HL-60 (cell line): ENCODE data around the gene TFF2.

Experiments used
- DNase-seq, 2 experiments: peaks; one replicate each; pipeline ENCODE4 v3.0.0-alpha.2; 2010 to 2020; ENCODE audit warnings: low read depth in 1 of 2, low spot score in 1 of 2
- H3K27ac ChIP-seq: fragments of 250-450 bp; sonication (Bioruptor Pico); replicated peaks from 2 replicates; pipeline ENCODE4 v1.5.1; 2020; ENCODE audit warnings: mild to moderate bottlenecking, moderate library complexity
- H3K27me3 ChIP-seq: fragments of 250-450 bp; sonication (Bioruptor Pico); 2 replicates; pipeline ENCODE4 v1.5.1; 2021; ENCODE audit warnings: mild to moderate bottlenecking, moderate library complexity; ENCODE audit not compliant: insufficient read depth, poor library complexity, severe bottlenecking
- H3K4me3 ChIP-seq: replicated peaks from 2 replicates; pipeline ENCODE4 v1.5.1; 2011; ENCODE audit warnings: mild to moderate bottlenecking, control low read depth, low read length; ENCODE audit not compliant: insufficient read depth
- GABPA ChIP-seq: IDR thresholded peaks from 2 replicates; pipeline ENCODE4 v1.6.1; 2012; ENCODE audit warnings: low read depth
- POLR2AphosphoS5 ChIP-seq: IDR thresholded peaks from 2 replicates; pipeline ENCODE4 v1.6.1; 2012; ENCODE audit warnings: low read depth
- SPI1 ChIP-seq: IDR thresholded peaks from 2 replicates; pipeline ENCODE4 v1.6.1; 2012; ENCODE audit warnings: low read depth, mild to moderate bottlenecking, borderline replicate concordance
- TF ChIP-seq, protein P1 (sequence below): IDR thresholded peaks from one replicate; pipeline ENCODE4 v1.5.1; 2011; ENCODE audit warnings: low read length, control low read depth, inconsistent platforms; ENCODE audit not compliant: insufficient read depth
- TF ChIP-seq, protein P2 (sequence below): IDR thresholded peaks from 2 replicates; pipeline ENCODE4 v1.6.1; 2012; ENCODE audit warnings: low read depth; ENCODE audit not compliant: insufficient replicate concordance

TFF2 gene

DNA sequence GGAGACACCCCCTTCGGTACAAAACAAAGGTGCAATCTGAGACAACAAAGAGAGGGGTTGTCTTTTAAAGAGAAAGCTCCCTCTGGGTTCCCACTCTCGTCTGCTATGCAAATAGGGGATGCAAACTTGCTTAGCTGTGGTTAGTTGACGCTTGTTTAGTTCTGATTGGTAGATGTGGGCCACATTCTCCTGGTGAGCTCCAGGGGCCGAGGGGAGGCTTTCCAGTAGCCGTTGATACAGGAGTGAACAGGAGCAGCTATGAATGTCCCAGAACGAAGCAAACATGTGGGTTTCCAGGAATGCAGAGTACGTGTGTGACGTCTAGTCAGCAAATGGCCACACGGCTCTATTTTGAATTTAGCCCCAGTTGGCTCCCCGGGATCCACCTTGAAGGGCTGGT is 14.7 kb downstream of the TFF2 start:
- H3K27me3 ChIP-seq, result no peaks in the 10 kb centered on the region
- H3K27ac ChIP-seq, result no peak overlapping the region
- no peak overlapping the region for H3K4me3 ChIP-seq
- TF ChIP-seq, protein P1, sequence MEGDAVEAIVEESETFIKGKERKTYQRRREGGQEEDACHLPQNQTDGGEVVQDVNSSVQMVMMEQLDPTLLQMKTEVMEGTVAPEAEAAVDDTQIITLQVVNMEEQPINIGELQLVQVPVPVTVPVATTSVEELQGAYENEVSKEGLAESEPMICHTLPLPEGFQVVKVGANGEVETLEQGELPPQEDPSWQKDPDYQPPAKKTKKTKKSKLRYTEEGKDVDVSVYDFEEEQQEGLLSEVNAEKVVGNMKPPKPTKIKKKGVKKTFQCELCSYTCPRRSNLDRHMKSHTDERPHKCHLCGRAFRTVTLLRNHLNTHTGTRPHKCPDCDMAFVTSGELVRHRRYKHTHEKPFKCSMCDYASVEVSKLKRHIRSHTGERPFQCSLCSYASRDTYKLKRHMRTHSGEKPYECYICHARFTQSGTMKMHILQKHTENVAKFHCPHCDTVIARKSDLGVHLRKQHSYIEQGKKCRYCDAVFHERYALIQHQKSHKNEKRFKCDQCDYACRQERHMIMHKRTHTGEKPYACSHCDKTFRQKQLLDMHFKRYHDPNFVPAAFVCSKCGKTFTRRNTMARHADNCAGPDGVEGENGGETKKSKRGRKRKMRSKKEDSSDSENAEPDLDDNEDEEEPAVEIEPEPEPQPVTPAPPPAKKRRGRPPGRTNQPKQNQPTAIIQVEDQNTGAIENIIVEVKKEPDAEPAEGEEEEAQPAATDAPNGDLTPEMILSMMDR, result no peak
- TF ChIP-seq POLR2AphosphoS5 (no peak), GABPA (no peak), SPI1 (no peak)
- TF ChIP-seq, protein P2, sequence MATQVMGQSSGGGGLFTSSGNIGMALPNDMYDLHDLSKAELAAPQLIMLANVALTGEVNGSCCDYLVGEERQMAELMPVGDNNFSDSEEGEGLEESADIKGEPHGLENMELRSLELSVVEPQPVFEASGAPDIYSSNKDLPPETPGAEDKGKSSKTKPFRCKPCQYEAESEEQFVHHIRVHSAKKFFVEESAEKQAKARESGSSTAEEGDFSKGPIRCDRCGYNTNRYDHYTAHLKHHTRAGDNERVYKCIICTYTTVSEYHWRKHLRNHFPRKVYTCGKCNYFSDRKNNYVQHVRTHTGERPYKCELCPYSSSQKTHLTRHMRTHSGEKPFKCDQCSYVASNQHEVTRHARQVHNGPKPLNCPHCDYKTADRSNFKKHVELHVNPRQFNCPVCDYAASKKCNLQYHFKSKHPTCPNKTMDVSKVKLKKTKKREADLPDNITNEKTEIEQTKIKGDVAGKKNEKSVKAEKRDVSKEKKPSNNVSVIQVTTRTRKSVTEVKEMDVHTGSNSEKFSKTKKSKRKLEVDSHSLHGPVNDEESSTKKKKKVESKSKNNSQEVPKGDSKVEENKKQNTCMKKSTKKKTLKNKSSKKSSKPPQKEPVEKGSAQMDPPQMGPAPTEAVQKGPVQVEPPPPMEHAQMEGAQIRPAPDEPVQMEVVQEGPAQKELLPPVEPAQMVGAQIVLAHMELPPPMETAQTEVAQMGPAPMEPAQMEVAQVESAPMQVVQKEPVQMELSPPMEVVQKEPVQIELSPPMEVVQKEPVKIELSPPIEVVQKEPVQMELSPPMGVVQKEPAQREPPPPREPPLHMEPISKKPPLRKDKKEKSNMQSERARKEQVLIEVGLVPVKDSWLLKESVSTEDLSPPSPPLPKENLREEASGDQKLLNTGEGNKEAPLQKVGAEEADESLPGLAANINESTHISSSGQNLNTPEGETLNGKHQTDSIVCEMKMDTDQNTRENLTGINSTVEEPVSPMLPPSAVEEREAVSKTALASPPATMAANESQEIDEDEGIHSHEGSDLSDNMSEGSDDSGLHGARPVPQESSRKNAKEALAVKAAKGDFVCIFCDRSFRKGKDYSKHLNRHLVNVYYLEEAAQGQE, result no peak
- no peak for DNase-seq

DNA sequence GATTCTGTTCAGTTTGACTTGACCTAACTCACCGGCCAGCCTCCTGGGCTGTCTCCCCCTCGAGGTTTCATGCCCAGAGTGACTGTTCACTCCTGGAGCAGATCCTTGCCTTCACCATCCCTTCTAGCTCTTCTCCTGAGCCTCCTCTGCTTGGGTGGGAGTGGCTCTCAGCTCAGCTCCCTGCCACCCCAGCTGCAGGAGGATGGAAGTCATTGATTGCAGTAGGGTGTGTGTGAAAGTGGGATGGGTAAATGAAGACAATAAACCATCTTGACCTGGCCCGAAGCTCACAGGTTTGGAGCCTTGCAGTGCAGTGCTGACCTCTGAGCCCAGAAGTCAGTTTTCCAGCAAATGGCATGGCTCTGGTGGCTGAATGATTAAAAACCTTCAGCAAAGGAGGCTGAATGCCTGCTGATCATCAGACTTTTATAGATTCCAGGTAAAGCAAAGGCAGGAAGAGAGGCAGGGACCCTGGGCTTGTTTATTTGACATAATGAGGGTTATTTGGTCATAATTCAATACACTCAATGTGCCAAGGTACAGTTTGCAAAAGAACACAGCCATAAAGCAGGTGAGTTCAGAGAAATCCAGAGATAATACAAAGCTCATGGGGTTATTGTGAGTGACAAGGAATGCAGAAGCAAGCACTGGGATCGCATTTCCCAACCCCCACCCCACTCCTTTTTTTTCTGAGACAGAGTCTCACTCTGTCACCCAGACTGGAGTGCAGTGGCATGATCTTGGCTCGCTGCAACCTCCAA is 18.1 kb downstream of the TFF2 start:
- Histone ChIP-seq H3K27ac (no peak overlapping the region), H3K4me3 (no peak overlapping the region), H3K27me3 (no peaks in the 10 kb centered on the region)
- DNase-seq, result no peak
- no peak for TF ChIP-seq SPI1
- TF ChIP-seq GABPA, result no peak

DNA sequence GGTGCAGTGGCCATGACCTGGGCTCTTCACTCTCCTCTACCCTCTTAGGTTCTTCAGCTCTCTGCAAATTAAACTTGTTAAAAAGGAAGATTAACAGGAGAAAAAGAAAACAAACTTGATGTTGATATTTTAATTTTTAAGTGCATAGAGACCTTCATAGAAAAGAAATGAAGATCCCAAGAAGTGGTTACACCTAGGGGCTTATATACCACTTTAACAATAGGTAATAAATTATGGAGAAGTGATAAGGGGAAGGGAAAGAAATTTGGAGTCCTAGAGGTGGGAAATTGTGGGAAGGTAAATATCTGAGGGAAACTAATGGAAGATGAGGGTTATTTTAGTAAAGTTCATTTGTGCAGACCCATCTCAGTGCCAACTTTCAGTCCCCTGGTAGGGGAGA is 19.1 kb downstream of the TFF2 start:
- Histone ChIP-seq H3K27ac (no peak overlapping the region), H3K4me3 (no peak overlapping the region), H3K27me3 (no peaks in the 10 kb centered on the region)
- TF ChIP-seq SPI1, result no peak
- TF ChIP-seq, protein P2, result no peak
- no peak for TF ChIP-seq POLR2AphosphoS5
- TF ChIP-seq, protein P1, result no peak
- TF ChIP-seq GABPA, result no peak
- no peak for DNase-seq

DNA sequence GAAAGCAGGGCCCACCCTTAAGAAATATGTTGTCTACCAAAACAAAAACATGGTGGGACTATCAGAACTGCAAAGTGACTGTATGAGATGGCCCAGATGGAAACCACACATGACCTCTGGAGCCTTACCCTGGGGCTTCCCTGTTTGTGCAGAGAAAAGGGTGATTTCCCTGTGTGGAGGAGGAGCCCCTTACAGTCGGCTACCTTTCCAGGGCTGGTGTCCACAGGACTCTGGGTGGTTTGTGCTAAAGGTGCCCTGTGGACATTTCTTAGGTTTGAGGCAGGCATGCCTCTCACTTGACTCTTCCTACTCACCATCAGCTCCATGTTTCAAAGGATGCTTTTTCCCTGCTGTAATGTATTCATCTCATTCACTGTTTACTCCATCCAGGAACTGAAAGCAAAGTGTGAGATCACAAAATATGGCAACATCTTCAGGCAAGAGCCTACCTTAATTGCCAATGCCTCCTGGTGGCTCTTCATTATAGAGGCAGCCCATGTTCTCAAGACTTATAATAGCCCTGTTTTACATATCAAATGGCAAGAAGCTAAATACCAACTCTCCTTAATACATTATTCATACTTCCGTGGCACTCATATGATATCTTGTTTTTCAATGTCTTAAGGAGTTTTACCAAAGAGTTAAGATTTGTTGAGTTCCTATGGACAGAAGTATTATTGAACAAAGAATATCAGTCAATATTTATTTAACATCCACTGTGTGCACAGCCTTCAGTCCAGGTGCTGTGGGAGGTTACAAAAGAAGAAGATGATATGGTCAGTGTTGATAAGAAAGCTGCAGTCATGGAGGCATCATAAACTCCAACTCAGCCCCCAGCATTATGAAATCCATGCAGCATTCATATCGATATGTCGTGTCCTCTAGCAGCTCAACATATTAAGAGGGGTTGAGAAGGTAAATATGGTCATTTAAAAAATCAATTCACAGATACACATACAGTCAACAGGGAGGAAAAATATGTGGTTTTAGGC is 20.1 kb downstream of the TFF2 start:
- TF ChIP-seq POLR2AphosphoS5 (no peak), SPI1 (no peak), GABPA (no peak)
- TF ChIP-seq, protein P1, result no peak
- TF ChIP-seq, protein P2, result no peak
- no peak overlapping the region for H3K4me3 ChIP-seq
- H3K27me3 ChIP-seq, result no peaks in the 10 kb centered on the region
- DNase-seq, result no peak
- H3K27ac ChIP-seq, result no peak overlapping the region
